ENCODE data around the gene KLHL29.

Gene KLHL29

GRCh38 chr2:23566241-23567142, 181.5 kb downstream of the KLHL29 start:
- no peaks in the 10 kb centered on the region for H3K9me3 Mint-ChIP-seq
- H3K4me3 Mint-ChIP-seq: no peak overlapping the region
- no peaks in the 10 kb centered on the region for H3K36me3 Mint-ChIP-seq (ENCODE audit: low read depth)
- H3K27me3 Mint-ChIP-seq: peaks cover 5% of the 10 kb centered on the region
- H3K4me1 Mint-ChIP-seq (ENCODE audit: low read depth): no peaks in the 10 kb centered on the region
- H3K27ac Mint-ChIP-seq: no peak overlapping the region
- intact Hi-C loops (cut with micrococcal nuclease): no loop called here

- peaks cover 5% of the 10 kb centered on the region for H3K27me3 Mint-ChIP-seq
- no peaks in the 10 kb centered on the region for H3K9me3 Mint-ChIP-seq
- intact Hi-C loops (cut with micrococcal nuclease): no loop called here
- H3K4me3 Mint-ChIP-seq: no peak overlapping the region
- no peaks in the 10 kb centered on the region for H3K36me3 Mint-ChIP-seq (ENCODE audit: low read depth)
- H3K4me1 Mint-ChIP-seq (ENCODE audit: low read depth): no peaks in the 10 kb centered on the region
- no peak overlapping the region for H3K27ac Mint-ChIP-seq
Observed at GRCh38 chr2:23567161-23567756, 182.3 kb downstream of the KLHL29 start.

GRCh38 chr2:23568211-23568610, 183.2 kb downstream of the KLHL29 start:
- intact Hi-C loops (cut with micrococcal nuclease): no loop called here
- no peaks in the 10 kb centered on the region for H3K9me3 Mint-ChIP-seq
- H3K27ac Mint-ChIP-seq: no peak overlapping the region
- peaks cover 5% of the 10 kb centered on the region for H3K27me3 Mint-ChIP-seq
- no peak overlapping the region for H3K4me3 Mint-ChIP-seq
- H3K36me3 Mint-ChIP-seq (ENCODE audit: low read depth): no peaks in the 10 kb centered on the region
- no peaks in the 10 kb centered on the region for H3K4me1 Mint-ChIP-seq (ENCODE audit: low read depth)

- no peak overlapping the region for H3K4me3 Mint-ChIP-seq
- H3K9me3 Mint-ChIP-seq: no peaks in the 10 kb centered on the region
- H3K36me3 Mint-ChIP-seq (ENCODE audit: low read depth): no peaks in the 10 kb centered on the region
- H3K27me3 Mint-ChIP-seq: peaks cover 5% of the 10 kb centered on the region
- no peaks in the 10 kb centered on the region for H3K4me1 Mint-ChIP-seq (ENCODE audit: low read depth)
- intact Hi-C loops (cut with micrococcal nuclease): no loop called here
- H3K27ac Mint-ChIP-seq: no peak overlapping the region
Observed at GRCh38 chr2:23568626-23569190, 183.7 kb downstream of the KLHL29 start.

- intact Hi-C loops (cut with micrococcal nuclease): no loop called here
- no peaks in the 10 kb centered on the region for H3K9me3 Mint-ChIP-seq
- peaks cover 5% of the 10 kb centered on the region for H3K27me3 Mint-ChIP-seq
- H3K36me3 Mint-ChIP-seq (ENCODE audit: low read depth): no peaks in the 10 kb centered on the region
- no peaks in the 10 kb centered on the region for H3K4me1 Mint-ChIP-seq (ENCODE audit: low read depth)
- H3K4me3 Mint-ChIP-seq: no peak overlapping the region
- H3K27ac Mint-ChIP-seq: no peak overlapping the region
Observed at GRCh38 chr2:23569761-23570365, 184.9 kb downstream of the KLHL29 start.

GRCh38 chr2:23571085-23571484, 186.1 kb downstream of the KLHL29 start:
- no peak overlapping the region for H3K27ac Mint-ChIP-seq
- no peaks in the 10 kb centered on the region for H3K9me3 Mint-ChIP-seq
- no peak overlapping the region for H3K4me3 Mint-ChIP-seq
- H3K36me3 Mint-ChIP-seq (ENCODE audit: low read depth): no peaks in the 10 kb centered on the region
- H3K27me3 Mint-ChIP-seq: peaks cover 5% of the 10 kb centered on the region
- H3K4me1 Mint-ChIP-seq (ENCODE audit: low read depth): no peaks in the 10 kb centered on the region
- intact Hi-C loops (cut with micrococcal nuclease): no loop called here

GRCh38 chr2:23571527-23572282, 186.7 kb downstream of the KLHL29 start:
- no peaks in the 10 kb centered on the region for H3K9me3 Mint-ChIP-seq
- no peak overlapping the region for H3K27ac Mint-ChIP-seq
- H3K36me3 Mint-ChIP-seq (ENCODE audit: low read depth): no peaks in the 10 kb centered on the region
- no peak overlapping the region for H3K4me3 Mint-ChIP-seq
- intact Hi-C loops (cut with micrococcal nuclease): no loop called here
- no peaks in the 10 kb centered on the region for H3K4me1 Mint-ChIP-seq (ENCODE audit: low read depth)
- H3K27me3 Mint-ChIP-seq: peaks cover 5% of the 10 kb centered on the region

- H3K27ac Mint-ChIP-seq: no peak overlapping the region
- no peak overlapping the region for H3K4me3 Mint-ChIP-seq
- peaks cover 3% of the 10 kb centered on the region for H3K27me3 Mint-ChIP-seq
- H3K36me3 Mint-ChIP-seq (ENCODE audit: low read depth): no peaks in the 10 kb centered on the region
- no peaks in the 10 kb centered on the region for H3K9me3 Mint-ChIP-seq
- H3K4me1 Mint-ChIP-seq (ENCODE audit: low read depth): no peaks in the 10 kb centered on the region
- intact Hi-C loops (cut with micrococcal nuclease): no loop called here
Observed at GRCh38 chr2:23574919-23575654, 190.1 kb downstream of the KLHL29 start.

GRCh38 chr2:23578964-23579671, 194.1 kb downstream of the KLHL29 start:
- intact Hi-C loops (cut with micrococcal nuclease): no loop called here
- no peak overlapping the region for H3K4me3 Mint-ChIP-seq

GRCh38 chr2:23579674-23580073, 194.7 kb downstream of the KLHL29 start:
- H3K9me3 Mint-ChIP-seq: no peaks in the 10 kb centered on the region
- H3K4me3 Mint-ChIP-seq: no peak overlapping the region
- peaks cover 2% of the 10 kb centered on the region for H3K27me3 Mint-ChIP-seq
- no peak overlapping the region for H3K27ac Mint-ChIP-seq
- H3K4me1 Mint-ChIP-seq (ENCODE audit: low read depth): no peaks in the 10 kb centered on the region
- H3K36me3 Mint-ChIP-seq (ENCODE audit: low read depth): no peaks in the 10 kb centered on the region
- intact Hi-C loops (cut with micrococcal nuclease): no loop called here

More at GRCh38 chr2:23578964-23579671, 194.1 kb downstream of the KLHL29 start:
- H3K9me3 Mint-ChIP-seq: no peaks in the 10 kb centered on the region
- no peak overlapping the region for H3K27ac Mint-ChIP-seq
- peaks cover 2% of the 10 kb centered on the region for H3K27me3 Mint-ChIP-seq
- H3K36me3 Mint-ChIP-seq (ENCODE audit: low read depth): no peaks in the 10 kb centered on the region
- H3K4me1 Mint-ChIP-seq (ENCODE audit: low read depth): no peaks in the 10 kb centered on the region

GRCh38 chr2:23583467-23583866, 198.5 kb downstream of the KLHL29 start:
- Mint-ChIP-seq H3K36me3 (ENCODE audit: low read depth) (no peaks in the 10 kb centered on the region), H3K9me3 (no peaks in the 10 kb centered on the region), H3K27ac (no peak overlapping the region), H3K4me1 (ENCODE audit: low read depth) (no peaks in the 10 kb centered on the region), H3K27me3 (peaks cover 5% of the 10 kb centered on the region), H3K4me3 (no peak overlapping the region)
- intact Hi-C loops (cut with micrococcal nuclease): no loop called here

GRCh38 chr2:23584054-23584745, 199.2 kb downstream of the KLHL29 start:
- no peaks in the 10 kb centered on the region for H3K36me3 Mint-ChIP-seq (ENCODE audit: low read depth)
- intact Hi-C loops (cut with micrococcal nuclease): no loop called here
- H3K27ac Mint-ChIP-seq: no peak overlapping the region
- no peak overlapping the region for H3K4me3 Mint-ChIP-seq
- H3K9me3 Mint-ChIP-seq: no peaks in the 10 kb centered on the region
- H3K4me1 Mint-ChIP-seq (ENCODE audit: low read depth): no peaks in the 10 kb centered on the region
- H3K27me3 Mint-ChIP-seq: peaks cover 5% of the 10 kb centered on the region
